ENCODE measurements around the gene LRRC36.

LRRC36 gene

DNA sequence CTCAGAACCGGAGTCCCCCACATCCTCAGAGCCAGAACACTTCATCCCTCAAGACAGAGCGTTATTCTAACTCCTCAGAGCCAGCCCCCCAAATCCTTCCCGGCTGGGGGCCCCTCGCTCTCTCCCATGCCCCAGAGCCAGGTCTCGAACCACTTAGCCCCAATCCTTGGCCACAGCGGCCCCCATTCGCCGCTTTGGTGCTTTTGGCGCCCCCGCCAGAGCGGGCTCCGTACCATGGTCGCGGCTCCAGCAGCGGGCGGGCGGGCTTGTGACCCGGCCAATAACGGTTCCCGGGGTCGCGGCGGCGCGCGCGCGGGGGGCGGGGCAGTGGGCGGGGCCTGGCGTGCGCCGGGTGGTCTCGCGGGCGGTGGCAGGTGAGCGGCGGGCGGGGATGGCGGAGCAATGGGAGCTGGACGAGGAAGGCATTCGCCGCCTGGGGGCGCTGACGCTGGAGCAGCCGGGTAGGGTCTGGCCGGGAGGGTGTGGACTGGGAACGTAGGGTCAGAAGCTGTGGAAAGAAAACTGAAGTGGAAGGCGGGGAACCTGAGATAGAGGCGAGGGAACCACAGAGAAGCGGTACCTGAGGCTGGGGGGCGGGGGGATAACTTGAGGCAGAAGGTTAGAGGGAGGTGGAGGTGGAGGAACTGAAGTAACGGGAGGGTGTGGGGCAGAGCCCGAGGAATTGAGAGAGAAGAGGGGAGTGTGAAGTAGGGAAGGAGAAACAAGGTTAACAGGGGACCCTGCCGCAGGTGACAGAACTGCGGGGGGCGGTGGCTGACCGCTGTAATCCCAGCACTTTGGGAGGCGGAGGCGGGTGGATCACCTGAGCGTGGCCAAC is at the start of gene LRRC36, which contains the start of gene KCTD19:
TSS of gene LRRC36 (plus strand) at position 344 of the 838 bp plus-strand sequence. CDS start at position 392, 48 bp downstream.
TSS of gene KCTD19 (minus strand) at position 270 of the 838 bp plus-strand sequence. CDS start at position 236, 34 bp downstream.
- TF ChIP-seq CTCF (IDR thresholded peaks at IDR 0.05; ENCODE audit: control extremely low read depth, extremely low read depth, low read depth, missing control alignments), result peak; percentile 52
- CTCF ChIA-PET, result interaction anchor here (0.9 to 5.2 kb wide), 20 partner anchors 9 to 222 kb away, joined by 3 to 23 read pairs (median 4); partner anchors contain the start of genes ATP6V0D1 and ZDHHC1
- peak; percentile 80 for DNase-seq (ENCODE audit: extremely low spot score)
- POLR2A ChIA-PET, result no interaction called here

GRCh38 chr16:67277294-67277998 is 49.2 kb upstream of the LRRC36 start:
- TF ChIP-seq CTCF (IDR thresholded peaks at IDR 0.05; ENCODE audit: control extremely low read depth, extremely low read depth, low read depth, missing control alignments), result no peak
- DNase-seq (ENCODE audit: extremely low spot score), result no peak
- ChIA-PET CTCF (interaction anchor here (0.7 to 2.5 kb wide), 8 partner anchors 8 to 203 kb away, joined by 3 to 16 read pairs (median 5); partner anchors contain the start of gene ATP6V0D1), POLR2A (no interaction called here)

GRCh38 chr16:67277999-67278772 is 48.4 kb upstream of the LRRC36 start:
- POLR2A ChIA-PET, result no interaction called here
- DNase-seq (ENCODE audit: extremely low spot score), result no peak
- TF ChIP-seq CTCF (IDR thresholded peaks at IDR 0.05; ENCODE audit: control extremely low read depth, extremely low read depth, low read depth, missing control alignments), result no peak
- CTCF ChIA-PET, result interaction anchor here (0.7 to 2.5 kb wide), 20 partner anchors 8 to 203 kb away, joined by 3 to 16 read pairs (median 4); partner anchors contain the start of genes ATP6V0D1 and TPPP3

DNA sequence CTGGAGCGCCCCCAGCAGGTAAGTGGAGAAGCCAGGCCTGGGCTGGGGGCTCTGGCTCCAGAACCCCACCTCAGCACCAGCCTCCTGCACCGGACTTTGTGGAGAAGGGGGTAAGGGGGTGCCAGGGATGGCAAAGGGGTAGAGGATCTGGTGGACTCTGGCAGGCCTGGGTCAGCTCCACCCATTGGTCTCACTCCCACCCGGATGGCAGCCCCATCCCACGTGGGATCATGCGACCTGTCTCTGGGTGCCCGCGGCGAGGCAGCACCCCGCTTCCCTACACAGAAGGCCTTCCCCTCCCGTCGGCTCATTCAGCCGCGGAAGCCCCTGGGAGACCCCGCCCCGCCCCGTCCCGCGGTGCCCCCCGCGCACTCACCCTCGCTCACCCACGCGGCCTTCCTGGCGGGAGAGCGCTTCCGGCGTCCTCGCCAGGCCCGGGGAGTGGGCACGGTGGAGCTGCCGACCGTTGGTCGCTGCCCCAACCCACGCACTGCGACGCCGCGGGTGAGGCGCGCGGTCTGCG is 47.8 kb upstream of the LRRC36 start:
- peak; percentile 42 for TF ChIP-seq CTCF (IDR thresholded peaks at IDR 0.05; ENCODE audit: control extremely low read depth, extremely low read depth, low read depth, missing control alignments)
- DNase-seq (ENCODE audit: extremely low spot score), result peak; percentile 78
- ChIA-PET POLR2A (no interaction called here), CTCF (interaction anchor here (0.7 to 2.5 kb wide), 19 partner anchors 8 to 203 kb away, joined by 3 to 16 read pairs (median 4); partner anchors contain the start of genes ATP6V0D1 and TPPP3)

- DNase-seq (ENCODE audit: extremely low spot score), result peak; percentile 96
- POLR2A ChIA-PET, result no interaction called here
- CTCF ChIA-PET, result interaction anchor here (0.7 to 3.1 kb wide), 20 partner anchors 7 to 174 kb away, joined by 3 to 11 read pairs (median 4); no protein-coding TSS in a partner anchor
- peak; percentile 89 for TF ChIP-seq CTCF (IDR thresholded peaks at IDR 0.05; ENCODE audit: control extremely low read depth, extremely low read depth, low read depth, missing control alignments)
Measured at GRCh38 chr16:67279296-67280089, 47.1 kb upstream of the LRRC36 start, which contains the start of gene PLEKHG4. TSS of gene PLEKHG4 (plus strand) at chr16:67279532. CDS start at chr16:67280045, 513 bp downstream.
